GM21717 (cell line): ENCODE results near the gene CD40.
"Not testable (repeated sequence)": the region's sequence is repeated elsewhere in the genome, so short reads cannot be mapped to it uniquely, and the experiment has no call there.

Experiments used
- ATAC-seq: cut with Tn5 transposase; IDR thresholded peaks from one replicate; pipeline ENCODE4 v1.9.1; 2021; ENCODE audit warnings: mild to moderate bottlenecking, moderate library complexity; ENCODE audit not compliant: unreplicated experiment

Gene CD40

GRCh38 chr20:46091622-46092535 lies 26.2 kb upstream of the CD40 start:
- ATAC-seq: not testable (repeated sequence)

GRCh38 chr20:46093531-46093930 lies 24.6 kb upstream of the CD40 start:
- no peak for ATAC-seq

- ATAC-seq: no peak
These were observed 18.4 kb upstream of the CD40 start for GRCh38 chr20:46099491-46100287.

- ATAC-seq: not testable (repeated sequence)
These were observed 17.7 kb upstream of the CD40 start for GRCh38 chr20:46100444-46100843.

- ATAC-seq: no peak
These were observed 17.1 kb upstream of the CD40 start for GRCh38 chr20:46100988-46101387.

GRCh38 chr20:46101957-46102356 lies 16.2 kb upstream of the CD40 start:
- ATAC-seq: no peak

- ATAC-seq: no peak
These were observed 15.2 kb upstream of the CD40 start for GRCh38 chr20:46102940-46103339.

GRCh38 chr20:46104262-46104661 lies 13.9 kb upstream of the CD40 start:
- ATAC-seq: no peak

- no peak for ATAC-seq
These were observed 11.1 kb upstream of the CD40 start for GRCh38 chr20:46107061-46107460.

- ATAC-seq: peak; percentile 66
These were observed 9.7 kb upstream of the CD40 start for GRCh38 chr20:46108435-46108841.

- no peak for ATAC-seq
These were observed 9.1 kb upstream of the CD40 start for GRCh38 chr20:46108976-46109375.

- ATAC-seq: peak; percentile 29
These were observed 6.9 kb upstream of the CD40 start for GRCh38 chr20:46111028-46111835.

- no peak for ATAC-seq
These were observed 6.3 kb upstream of the CD40 start for GRCh38 chr20:46111836-46112212.

- ATAC-seq: no peak
These were observed 5.5 kb upstream of the CD40 start for GRCh38 chr20:46112430-46113112.

GRCh38 chr20:46113113-46113470 lies 5.0 kb upstream of the CD40 start:
- ATAC-seq: no peak

GRCh38 chr20:46114449-46114848 lies 3.7 kb upstream of the CD40 start:
- ATAC-seq: no peak

GRCh38 chr20:46118481-46119020 lies 437 bp downstream of the CD40 start:
- ATAC-seq: peak; percentile 23

- peak; percentile 37 for ATAC-seq
These were observed 973 bp downstream of the CD40 start for GRCh38 chr20:46119028-46119546.

GRCh38 chr20:46119547-46119946 lies 1.4 kb downstream of the CD40 start:
- no peak for ATAC-seq

GRCh38 chr20:46120136-46120535 lies 2.0 kb downstream of the CD40 start:
- no peak for ATAC-seq
